Measurements from ENCODE around the gene SLC35D3.

DNA sequence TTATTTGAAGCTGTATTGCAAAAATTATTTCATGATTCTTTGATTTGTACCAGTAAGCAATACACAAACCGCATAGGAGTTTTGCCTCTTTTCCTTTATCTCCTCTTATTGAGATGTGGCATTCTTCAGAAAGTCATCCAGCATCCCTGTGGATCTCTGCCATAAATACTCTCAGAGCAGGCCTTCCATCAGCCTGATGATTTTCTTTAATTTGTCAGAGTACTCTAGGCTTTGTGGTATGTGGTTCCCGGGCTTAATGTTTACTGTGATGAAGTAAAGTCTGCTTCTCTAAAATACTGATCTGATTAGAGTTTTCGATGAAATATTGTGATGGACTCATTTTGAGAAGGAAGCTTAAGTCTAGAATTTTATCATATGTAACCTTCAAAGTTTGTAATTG is 31.1 kb upstream of the SLC35D3 start:
- no peak for TF ChIP-seq ZNF263 (CRISPR knock-in tag; IDR thresholded peaks at IDR 0.05; ENCODE audit: low read depth)
- TF ChIP-seq NR3C1 (CRISPR knock-in tag; conservative IDR thresholded peaks at IDR 0.05; ENCODE audit: low read depth), result no peak
- TF ChIP-seq, protein P1, sequence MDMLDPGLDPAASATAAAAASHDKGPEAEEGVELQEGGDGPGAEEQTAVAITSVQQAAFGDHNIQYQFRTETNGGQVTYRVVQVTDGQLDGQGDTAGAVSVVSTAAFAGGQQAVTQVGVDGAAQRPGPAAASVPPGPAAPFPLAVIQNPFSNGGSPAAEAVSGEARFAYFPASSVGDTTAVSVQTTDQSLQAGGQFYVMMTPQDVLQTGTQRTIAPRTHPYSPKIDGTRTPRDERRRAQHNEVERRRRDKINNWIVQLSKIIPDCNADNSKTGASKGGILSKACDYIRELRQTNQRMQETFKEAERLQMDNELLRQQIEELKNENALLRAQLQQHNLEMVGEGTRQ (CRISPR knock-in tag; IDR thresholded peaks at IDR 0.05), result no peak
- TF ChIP-seq CTCF (IDR thresholded peaks at IDR 0.05), result no peak
- TF ChIP-seq HMGXB4 (CRISPR knock-in tag; IDR thresholded peaks at IDR 0.05), result no peak
- TF ChIP-seq GABPB1 (CRISPR knock-in tag; IDR thresholded peaks at IDR 0.05), result no peak
- TF ChIP-seq, protein P2, sequence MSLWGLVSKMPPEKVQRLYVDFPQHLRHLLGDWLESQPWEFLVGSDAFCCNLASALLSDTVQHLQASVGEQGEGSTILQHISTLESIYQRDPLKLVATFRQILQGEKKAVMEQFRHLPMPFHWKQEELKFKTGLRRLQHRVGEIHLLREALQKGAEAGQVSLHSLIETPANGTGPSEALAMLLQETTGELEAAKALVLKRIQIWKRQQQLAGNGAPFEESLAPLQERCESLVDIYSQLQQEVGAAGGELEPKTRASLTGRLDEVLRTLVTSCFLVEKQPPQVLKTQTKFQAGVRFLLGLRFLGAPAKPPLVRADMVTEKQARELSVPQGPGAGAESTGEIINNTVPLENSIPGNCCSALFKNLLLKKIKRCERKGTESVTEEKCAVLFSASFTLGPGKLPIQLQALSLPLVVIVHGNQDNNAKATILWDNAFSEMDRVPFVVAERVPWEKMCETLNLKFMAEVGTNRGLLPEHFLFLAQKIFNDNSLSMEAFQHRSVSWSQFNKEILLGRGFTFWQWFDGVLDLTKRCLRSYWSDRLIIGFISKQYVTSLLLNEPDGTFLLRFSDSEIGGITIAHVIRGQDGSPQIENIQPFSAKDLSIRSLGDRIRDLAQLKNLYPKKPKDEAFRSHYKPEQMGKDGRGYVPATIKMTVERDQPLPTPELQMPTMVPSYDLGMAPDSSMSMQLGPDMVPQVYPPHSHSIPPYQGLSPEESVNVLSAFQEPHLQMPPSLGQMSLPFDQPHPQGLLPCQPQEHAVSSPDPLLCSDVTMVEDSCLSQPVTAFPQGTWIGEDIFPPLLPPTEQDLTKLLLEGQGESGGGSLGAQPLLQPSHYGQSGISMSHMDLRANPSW (CRISPR knock-in tag; conservative IDR thresholded peaks at IDR 0.05; ENCODE audit: low read depth), result no peak
